Spleen (tissue), 11 donors: ENCODE results near the gene ACVRL1. TPM values are rescaled to one million over a fixed set of nuclear protein-coding genes. Genes with fewer than 3 reads are reported as not detected.
A peak's percentile ranks its signal among the peaks of the same experiment; 100 is the strongest.

ENCODE experiments used
- DNase-seq: peaks from one replicate; pipeline ENCODE4 v3.0.0-alpha.2; 2020
- H3K27ac ChIP-seq, 8 donors: fragments of 200-600 bp; sonication (generic) in 7 of 8; 1 replicate in 4 of 8; 2 replicates in 4 of 8; pipeline versions ENCODE4 v1.5.0 to v1.8.0; 2016 to 2021; ENCODE audit warnings: inconsistent platforms in 4 of 8, mild to moderate bottlenecking in 4 of 8, moderate library complexity in 1 of 8
- H3K27me3 ChIP-seq, 7 donors: fragments of 200-600 bp; sonication (generic) in 6 of 7; replicated peaks in 1 of 7; 1 replicate in 4 of 7; 2 replicates in 3 of 7; pipeline versions ENCODE4 v1.5.0 to v1.8.0; 2016 to 2021; ENCODE audit warnings: inconsistent platforms in 3 of 7, mild to moderate bottlenecking in 1 of 7
- H3K36me3 ChIP-seq, 6 donors: fragments of 200-600 bp; sonication (generic) in 5 of 6; 1 replicate in 4 of 6; 2 replicates in 2 of 6; pipeline versions ENCODE4 v1.5.0 to v1.8.0; 2016 to 2021; ENCODE audit warnings: inconsistent platforms in 2 of 6
- H3K4me1 ChIP-seq, 6 donors: fragments of 200-600 bp; sonication (generic) in 5 of 6; 1 replicate in 3 of 6; 2 replicates in 3 of 6; pipeline versions ENCODE4 v1.5.0 to v1.8.0; 2016 to 2021; ENCODE audit warnings: inconsistent platforms in 3 of 6
- H3K4me3 ChIP-seq, 8 donors: fragments of 200-600 bp; sonication (generic) in 7 of 8; 1 replicate in 4 of 8; 2 replicates in 4 of 8; pipeline versions ENCODE4 v1.5.0 to v1.8.0; 2016 to 2021; ENCODE audit warnings: inconsistent platforms in 4 of 8, mild to moderate bottlenecking in 4 of 8, moderate library complexity in 2 of 8
- H3K9me3 ChIP-seq, 8 donors: fragments of 200-600 bp; sonication (generic) in 7 of 8; 1 replicate in 4 of 8; 2 replicates in 4 of 8; pipeline versions ENCODE4 v1.5.0 to v1.8.0; 2016 to 2021; ENCODE audit warnings: inconsistent platforms in 4 of 8
- CTCF ChIP-seq, 11 experiments: fragments of 200-600 bp in 7 of 11; fragments of 450-650 bp in 4 of 11; sonication (generic) in 4 of 11; IDR thresholded peaks in 8 of 11; conservative IDR thresholded peaks in 3 of 11; 1 replicate in 7 of 11; 2 replicates in 4 of 11; pipeline versions ENCODE4 v1.4.0 to v1.8.0; 2016 to 2021; ENCODE audit warnings: antibody characterized with exemption in 11 of 11, inconsistent platforms in 4 of 11, mild to moderate bottlenecking in 1 of 11
- POLR2A ChIP-seq, 3 donors: fragments of 450-650 bp; IDR thresholded peaks; one replicate each; pipeline ENCODE4 v1.5.1; 2017; ENCODE audit warnings: antibody characterized with exemption in 3 of 3, mild to moderate bottlenecking in 1 of 3
- POLR2AphosphoS5 ChIP-seq, 3 donors: sonication (generic); formaldehyde crosslinking; IDR thresholded peaks; one replicate each; pipeline ENCODE4 v1.5.1; 2017; ENCODE audit warnings: antibody characterized with exemption in 3 of 3
- WGBS, 5 donors: extraction: QIAGEN DNeasy Blood & Tissue Kit in 3 of 5; methylation state at CpG; one replicate each; pipeline versions ENCODE4 v1.1.5 to v1.1.7; 2013 to 2018; 5-methylcytosine and 5-hydroxymethylcytosine counted together
- intact Hi-C: fragments of 100-400 bp; cut with DNase I; formaldehyde crosslinking; loops from one replicate; pipeline ENCODE4 v1.15.0; 2023; ENCODE audit warnings: low total_unique reads
- polyA plus RNA-seq, 3 donors: library from polyadenylated mRNA; stranded (reverse); fragments of 200-250 nt; gene quantifications; one replicate each; pipeline ENCODE4 v1.2.1, GENCODE V29; 2013
- total RNA-seq, 7 donors: library from RNA; depleted of rRNA in 3 of 7; stranded (reverse); fragments of >200 nt in 3 of 7; fragmentation: NEBNext Ultra II Directional in 4 of 7; extraction: Animal tissue kit (Norgen Biotek cat#: 25700) in 4 of 7; gene quantifications; one replicate each; pipeline versions ENCODE4 v1.1.0 to v1.2.1, GENCODE V29; 2016 to 2021
- donor health status: healthy with polysubstance abuse.
- donor health status: DM: no; HTN: no; CAD: no; lungs with moderate emphysema.
- donor health status: DM: no; HTN: no; CAD: no.
- donor health status: Bipolar disorder and iron deficiency.
- donor health status: healthy.
- donor health status: DM: no; HTN: no; CAD: no.
- donor health status: DM: yes; HTN: yes; CAD: no.

The ACVRL1 gene
- total and polyA plus RNA-seq, 10 donors = 12.5 to 109 (median 89.1) TPM

DNA sequence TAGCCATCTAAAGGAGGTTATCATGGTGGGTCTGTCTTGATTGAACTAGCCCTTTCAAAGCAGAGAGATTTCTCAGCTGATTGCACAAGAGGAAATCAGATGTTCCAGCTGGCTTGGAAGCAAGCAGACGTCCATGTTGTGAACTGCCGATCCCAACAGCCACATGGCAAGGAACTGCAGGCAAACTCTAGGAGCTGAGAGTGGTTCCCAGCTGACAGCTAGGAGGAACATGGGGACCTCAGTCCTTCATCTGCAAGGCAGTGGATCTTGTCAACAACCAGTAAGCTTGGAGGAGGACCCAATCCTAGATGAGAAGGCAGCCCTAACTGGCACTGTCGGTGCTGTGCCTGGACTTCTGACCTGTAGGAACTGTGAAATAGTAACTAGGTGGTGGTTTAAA is 51.9 kb downstream of the ACVRL1 start:
- H3K4me1 ChIP-seq = peaks cover 11 to 76% (median 33%) of the 10 kb centered on the region in 6 donors
- TF ChIP-seq CTCF (IDR thresholded peaks at IDR 0.05 in 8 of 11, conservative IDR thresholded peaks at IDR 0.05 in 3 of 11) = no peak
- TF ChIP-seq POLR2A (IDR thresholded peaks at IDR 0.05) = no peak
- no peak for TF ChIP-seq POLR2AphosphoS5 (IDR thresholded peaks at IDR 0.05)

GRCh38 chr12:51959921-51960320 is 52.6 kb downstream of the ACVRL1 start:
- intact Hi-C loops = no loop called here
- Histone ChIP-seq H3K4me1 (peaks cover 4 to 69% (median 26%) of the 10 kb centered on the region in 6 donors), H3K27me3 (no peaks in the 10 kb centered on the region), H3K4me3 (no peak overlapping the region), H3K27ac (no peak overlapping the region), H3K36me3 (peaks cover 0 to 14% (median 0%) of the 10 kb centered on the region in 6 donors), H3K9me3 (no peaks in the 10 kb centered on the region)
- TF ChIP-seq POLR2AphosphoS5 (IDR thresholded peaks at IDR 0.05) (no peak), POLR2A (IDR thresholded peaks at IDR 0.05) (no peak), CTCF (IDR thresholded peaks at IDR 0.05 in 8 of 11, conservative IDR thresholded peaks at IDR 0.05 in 3 of 11) (no peak)
- DNase-seq = no peak
- 91 to 97% (median 94%) methylated on average over 4 of the region's 4 CpGs for WGBS, 5 donors

More for the DNA sequence above, 51.9 kb downstream of the ACVRL1 start:
- no peaks in the 10 kb centered on the region for H3K27me3 ChIP-seq
- intact Hi-C loops = no loop called here
- no peaks in the 10 kb centered on the region for H3K9me3 ChIP-seq
- H3K36me3 ChIP-seq = peaks cover 0 to 14% (median 0%) of the 10 kb centered on the region in 6 donors
- WGBS, 5 donors = 43 to 86% (median 48%) methylated on average over 1 to 3 of the region's 3 CpGs
- no peak for DNase-seq
- H3K4me3 ChIP-seq = no peak overlapping the region
- H3K27ac ChIP-seq = peak overlapping the region in 1 of 8 donors; percentile 5

DNA sequence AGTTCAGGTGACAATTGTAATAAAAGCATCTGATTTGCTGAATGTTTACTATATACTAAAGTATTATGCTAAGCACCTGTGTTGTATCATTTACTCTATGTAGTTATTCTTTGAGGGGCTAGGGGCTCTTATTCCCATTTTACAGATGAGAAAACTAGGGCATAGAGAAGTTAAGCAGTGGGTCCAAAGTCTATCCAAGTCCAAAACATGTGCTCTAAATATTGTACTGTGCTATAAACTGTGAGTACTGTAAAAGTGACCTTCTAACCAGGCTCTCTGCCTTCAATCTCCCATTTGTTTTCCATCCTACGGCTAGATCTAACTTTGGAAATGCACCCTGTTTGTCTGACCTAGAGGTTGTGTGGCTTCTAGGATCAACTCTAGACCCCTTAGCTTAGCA is 53.2 kb downstream of the ACVRL1 start:
- intact Hi-C loops = no loop called here
- TF ChIP-seq POLR2AphosphoS5 (IDR thresholded peaks at IDR 0.05) = no peak
- TF ChIP-seq POLR2A (IDR thresholded peaks at IDR 0.05) = no peak
- TF ChIP-seq CTCF (IDR thresholded peaks at IDR 0.05 in 8 of 11, conservative IDR thresholded peaks at IDR 0.05 in 3 of 11) = no peak
- Histone ChIP-seq H3K27ac (no peak overlapping the region), H3K9me3 (no peaks in the 10 kb centered on the region), H3K27me3 (no peaks in the 10 kb centered on the region), H3K4me3 (no peak overlapping the region), H3K36me3 (peaks cover 0 to 14% (median 0%) of the 10 kb centered on the region in 6 donors), H3K4me1 (peaks cover 2 to 64% (median 20%) of the 10 kb centered on the region in 6 donors)
- 79 to 97% (median 93%) methylated on average over 1 of the region's 1 CpG for WGBS, 5 donors
- no peak for DNase-seq

- WGBS, 5 donors = 87 to 98% (median 95%) methylated on average over 4 to 6 of the region's 6 CpGs
- intact Hi-C loops = no loop called here
Measured at GRCh38 chr12:51960890-51961289, 53.6 kb downstream of the ACVRL1 start.

More at GRCh38 chr12:51960890-51961289, 53.6 kb downstream of the ACVRL1 start:
- DNase-seq = no peak
- no peaks in the 10 kb centered on the region for H3K27me3 ChIP-seq
- TF ChIP-seq POLR2AphosphoS5 (IDR thresholded peaks at IDR 0.05) (no peak), POLR2A (IDR thresholded peaks at IDR 0.05) (no peak), CTCF (IDR thresholded peaks at IDR 0.05 in 8 of 11, conservative IDR thresholded peaks at IDR 0.05 in 3 of 11) (no peak)
- H3K4me1 ChIP-seq = peaks cover 0 to 60% (median 18%) of the 10 kb centered on the region in 6 donors
- H3K27ac ChIP-seq = no peak overlapping the region
- H3K9me3 ChIP-seq = no peaks in the 10 kb centered on the region
- peaks cover 0 to 14% (median 0%) of the 10 kb centered on the region in 6 donors for H3K36me3 ChIP-seq
- no peak overlapping the region for H3K4me3 ChIP-seq
